Astrocyte of the cerebellum (primary cell): Measurements from ENCODE around the gene PTPRK.

Experiments used
- DNase-seq: peaks from one replicate; pipeline ENCODE4 v3.0.0-alpha.2; 2011; ENCODE audit warnings: low read depth
- H3K4me3 ChIP-seq: 2 replicates; pipeline ENCODE4 v1.5.1; 2011; ENCODE audit warnings: mild to moderate bottlenecking, low read depth, low read length, moderate library complexity
- in situ Hi-C: cut with HindIII; loops from 2 replicates; pipeline ENCODE4 v1.10.0; 2017; ENCODE audit warnings: low sequenced_read_pairs
- TF ChIP-seq, protein P1 (sequence below): IDR thresholded peaks from 2 replicates; pipeline ENCODE4 v1.5.1; 2012; ENCODE audit warnings: low read length, low read depth, moderate library complexity, mild to moderate bottlenecking; ENCODE audit errors: missing control alignments

PTPRK gene

DNA sequence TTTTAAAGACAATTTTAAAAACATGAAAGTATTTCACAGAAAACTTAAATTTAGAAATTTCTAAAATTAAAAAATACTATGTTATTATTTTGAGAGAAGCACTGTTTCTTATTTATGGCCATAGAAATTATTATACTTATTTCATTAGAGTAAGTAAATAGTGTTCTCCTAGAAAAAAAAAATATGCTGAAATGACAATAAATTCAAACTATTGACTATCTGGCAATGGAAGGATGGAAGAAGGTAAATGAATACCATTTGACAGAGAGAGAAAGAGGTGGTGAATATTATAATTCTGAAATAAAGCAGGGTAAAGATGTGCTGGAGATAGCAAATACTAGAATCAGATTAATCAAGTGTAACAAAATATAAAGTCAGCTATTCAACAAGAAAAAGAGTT, 294.8 kb downstream of the PTPRK start:
- TF ChIP-seq, protein P1, sequence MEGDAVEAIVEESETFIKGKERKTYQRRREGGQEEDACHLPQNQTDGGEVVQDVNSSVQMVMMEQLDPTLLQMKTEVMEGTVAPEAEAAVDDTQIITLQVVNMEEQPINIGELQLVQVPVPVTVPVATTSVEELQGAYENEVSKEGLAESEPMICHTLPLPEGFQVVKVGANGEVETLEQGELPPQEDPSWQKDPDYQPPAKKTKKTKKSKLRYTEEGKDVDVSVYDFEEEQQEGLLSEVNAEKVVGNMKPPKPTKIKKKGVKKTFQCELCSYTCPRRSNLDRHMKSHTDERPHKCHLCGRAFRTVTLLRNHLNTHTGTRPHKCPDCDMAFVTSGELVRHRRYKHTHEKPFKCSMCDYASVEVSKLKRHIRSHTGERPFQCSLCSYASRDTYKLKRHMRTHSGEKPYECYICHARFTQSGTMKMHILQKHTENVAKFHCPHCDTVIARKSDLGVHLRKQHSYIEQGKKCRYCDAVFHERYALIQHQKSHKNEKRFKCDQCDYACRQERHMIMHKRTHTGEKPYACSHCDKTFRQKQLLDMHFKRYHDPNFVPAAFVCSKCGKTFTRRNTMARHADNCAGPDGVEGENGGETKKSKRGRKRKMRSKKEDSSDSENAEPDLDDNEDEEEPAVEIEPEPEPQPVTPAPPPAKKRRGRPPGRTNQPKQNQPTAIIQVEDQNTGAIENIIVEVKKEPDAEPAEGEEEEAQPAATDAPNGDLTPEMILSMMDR: no peak
- in situ Hi-C loops: no loop called here
- no peak for DNase-seq
- no peak overlapping the region for H3K4me3 ChIP-seq

DNA sequence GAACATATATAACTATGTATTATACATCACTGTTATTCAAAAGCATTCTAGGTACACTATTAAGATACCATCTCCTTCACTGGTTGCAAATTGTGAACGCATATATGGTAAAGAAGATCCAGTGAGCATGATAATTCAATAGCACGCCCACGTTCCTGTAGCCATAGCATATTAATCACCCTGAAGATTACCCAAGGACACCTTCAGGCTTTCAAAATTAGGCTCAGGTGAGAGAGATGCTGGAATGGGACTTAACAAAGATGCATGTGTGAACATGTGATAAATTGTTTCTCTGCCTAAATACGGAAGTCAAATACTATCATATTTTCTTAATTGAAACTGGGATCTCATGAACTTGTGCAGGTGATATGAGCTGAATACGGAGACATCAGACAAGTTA, 303.5 kb downstream of the PTPRK start:
- TF ChIP-seq, protein P1: no peak
- no peak for DNase-seq
- no peak overlapping the region for H3K4me3 ChIP-seq
- in situ Hi-C loops: no loop called here

DNA sequence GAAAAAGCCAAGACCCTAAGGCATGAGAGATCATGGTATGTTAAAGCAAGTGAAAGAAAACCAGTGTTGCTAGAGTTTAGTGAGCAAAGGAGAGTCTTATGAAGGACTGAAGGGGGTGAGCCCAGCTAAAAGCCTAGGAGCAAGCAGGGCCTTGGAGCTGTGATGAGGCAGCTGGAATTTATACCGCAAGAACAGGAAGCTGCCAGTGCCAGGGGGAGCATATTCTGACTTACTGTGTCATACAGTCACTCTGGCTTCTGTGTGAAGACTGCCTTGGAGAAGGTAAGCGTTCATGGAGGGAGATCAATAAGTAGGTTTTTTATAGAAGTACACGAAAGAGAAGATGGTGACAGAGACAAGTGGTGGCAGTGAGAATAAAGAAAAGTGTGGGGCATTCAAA, 310.6 kb downstream of the PTPRK start:
- no peak overlapping the region for H3K4me3 ChIP-seq
- in situ Hi-C loops: no loop called here
- TF ChIP-seq, protein P1: no peak
- peak; percentile 59 for DNase-seq

DNA sequence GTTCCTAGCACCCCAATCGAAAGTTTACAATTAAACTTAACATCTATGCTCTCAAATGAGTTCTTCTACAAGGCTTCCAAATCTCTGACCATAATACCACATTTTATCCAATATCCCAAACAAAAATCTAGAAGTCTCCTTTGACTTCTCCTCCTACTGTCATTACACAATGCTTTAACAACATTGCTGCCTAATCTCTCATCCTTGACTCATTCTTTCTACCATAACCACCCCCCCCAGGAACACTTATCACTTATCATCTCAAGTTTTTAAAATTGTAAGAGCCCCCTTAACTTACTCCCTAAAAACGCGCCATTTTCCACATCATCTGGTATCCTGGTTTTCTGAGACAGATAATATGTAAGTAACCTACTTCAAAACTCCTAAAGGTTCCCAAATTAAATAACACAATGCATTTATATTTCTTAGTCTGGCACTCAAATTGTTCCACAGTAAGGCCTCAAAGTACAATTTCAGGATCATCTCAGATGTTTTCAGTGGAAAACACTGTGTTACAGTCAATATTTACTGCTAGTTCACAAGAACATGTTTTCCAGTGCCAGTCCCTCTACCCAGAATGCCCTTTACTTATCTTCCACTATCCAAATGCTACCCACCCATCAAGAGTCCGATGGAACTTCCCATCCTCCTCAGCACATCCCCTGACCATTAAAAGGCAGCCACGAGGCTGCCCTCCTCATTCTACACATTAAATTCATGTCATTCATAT, 311.4 kb downstream of the PTPRK start:
- TF ChIP-seq, protein P1: no peak
- H3K4me3 ChIP-seq: no peak overlapping the region
- in situ Hi-C loops: no loop called here
- DNase-seq: no peak

DNA sequence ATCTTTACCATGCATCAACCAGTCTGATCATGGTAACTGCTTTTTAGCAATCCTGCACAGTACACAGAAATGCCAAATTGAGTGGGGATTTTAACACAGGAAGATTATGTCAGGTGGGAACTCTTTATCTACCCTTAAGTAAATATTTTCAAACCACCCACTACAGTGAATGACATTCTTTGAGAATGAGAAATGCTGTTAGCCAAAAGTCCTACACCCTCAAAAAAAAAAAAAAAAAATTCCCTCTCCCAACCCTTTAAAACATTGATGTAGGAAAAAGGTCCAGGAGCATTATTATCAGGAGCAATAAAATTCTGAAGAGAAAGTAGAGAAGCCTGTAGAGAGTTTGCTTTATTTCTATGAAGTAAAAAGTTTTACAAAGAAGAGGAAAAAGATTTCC, 312.3 kb downstream of the PTPRK start:
- no peak overlapping the region for H3K4me3 ChIP-seq
- peak; percentile 3 for DNase-seq
- TF ChIP-seq, protein P1: no peak
- in situ Hi-C loops: no loop called here

DNA sequence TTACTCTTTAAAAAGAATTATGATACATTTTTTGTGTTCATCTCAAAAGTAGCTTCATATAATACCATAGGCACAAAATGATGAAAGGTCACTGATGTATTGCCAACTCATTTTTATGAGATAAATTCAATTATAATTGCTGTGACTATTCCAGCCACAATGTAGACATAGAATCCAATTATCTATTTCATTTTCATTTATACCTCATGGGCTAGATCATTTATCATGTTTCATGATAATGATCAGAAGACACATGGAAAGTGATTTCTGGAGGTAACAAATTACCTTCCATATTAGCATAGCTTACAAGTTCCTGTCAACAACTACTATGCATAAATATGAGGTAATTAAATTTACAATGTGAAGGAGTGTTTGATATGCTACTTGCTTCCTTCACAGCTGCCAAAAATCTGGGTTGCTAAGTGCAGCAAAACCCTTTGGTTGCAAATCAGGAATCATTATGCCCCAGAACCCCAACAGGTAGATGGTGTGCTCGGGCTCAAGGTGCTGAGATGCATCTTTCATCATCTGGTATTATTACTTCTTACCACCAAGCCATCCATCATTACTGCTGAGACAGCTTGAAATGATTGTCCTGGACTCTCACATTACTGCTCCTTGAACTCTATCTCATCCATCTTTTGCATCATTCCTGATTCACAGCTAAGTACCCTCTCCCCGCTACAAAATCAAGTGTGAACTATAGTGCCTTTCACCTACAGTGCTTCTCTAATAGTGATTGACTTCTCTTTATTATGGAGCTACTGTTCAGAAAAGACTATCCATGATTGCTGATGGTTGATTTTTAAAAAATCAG, 313.6 kb downstream of the PTPRK start:
- in situ Hi-C loops: no loop called here
- DNase-seq: no peak
- no peak overlapping the region for H3K4me3 ChIP-seq
- TF ChIP-seq, protein P1: no peak
